Mesenchymal stem cell (in vitro differentiated cells and primary cell): Measurements from ENCODE around the gene OR8G1. TPM values are rescaled to one million over a fixed set of nuclear protein-coding genes. Genes with fewer than 3 reads are reported as not detected.

Experiments
- DNase-seq: peaks from one replicate; pipeline ENCODE4 v3.0.0-alpha.2; 2013
- H2AFZ ChIP-seq: one replicate; pipeline ENCODE4 v1.6.1; 2013; ENCODE audit warnings: low read depth, mild to moderate bottlenecking, control low read depth, inconsistent platforms, low read length, moderate library complexity
- H2AK5ac ChIP-seq: 2 replicates; pipeline ENCODE4 v1.6.1; 2013; ENCODE audit warnings: low read length, moderate library complexity, mild to moderate bottlenecking, inconsistent platforms; ENCODE audit not compliant: severe bottlenecking
- H2BK120ac ChIP-seq: one replicate; pipeline ENCODE4 v1.6.1; 2013; ENCODE audit warnings: low read depth, mild to moderate bottlenecking, inconsistent platforms, low read length, moderate library complexity
- H2BK12ac ChIP-seq, 2 experiments: one replicate each; pipeline ENCODE4 v1.6.1; 2013; ENCODE audit warnings: inconsistent platforms in 2 of 2, low read length in 2 of 2, mild to moderate bottlenecking in 2 of 2, moderate library complexity in 2 of 2, control low read depth in 1 of 2
- H2BK15ac ChIP-seq: one replicate; pipeline ENCODE4 v1.6.1; 2013; ENCODE audit warnings: mild to moderate bottlenecking, low read depth, inconsistent platforms; ENCODE audit not compliant: poor library complexity, severe bottlenecking
- H2BK5ac ChIP-seq: 2 replicates; pipeline ENCODE4 v1.6.1; 2013; ENCODE audit warnings: low read depth, mild to moderate bottlenecking, low read length, control low read depth, inconsistent platforms; ENCODE audit not compliant: poor library complexity, severe bottlenecking
- H3K14ac ChIP-seq, 2 experiments: one replicate each; pipeline ENCODE4 v1.6.1; 2013; ENCODE audit warnings: inconsistent platforms in 2 of 2, low read length in 2 of 2, control low read depth in 1 of 2, mild to moderate bottlenecking in 1 of 2, moderate library complexity in 1 of 2
- H3K18ac ChIP-seq, 2 experiments: one replicate each; pipeline ENCODE4 v1.6.1; 2013; ENCODE audit warnings: inconsistent platforms in 2 of 2, low read length in 2 of 2, control low read depth in 1 of 2, low read depth in 1 of 2, mild to moderate bottlenecking in 1 of 2
- H3K23ac ChIP-seq, 2 experiments: one replicate each; pipeline ENCODE4 v1.6.1; 2013; ENCODE audit warnings: inconsistent platforms in 2 of 2, low read length in 2 of 2, mild to moderate bottlenecking in 2 of 2, moderate library complexity in 2 of 2, control low read depth in 1 of 2
- H3K27ac ChIP-seq: 2 replicates; pipeline ENCODE4 v1.5.1; 2013; ENCODE audit warnings: mild to moderate bottlenecking, moderate library complexity, low read length, control low read depth, inconsistent platforms; ENCODE audit not compliant: poor library complexity, severe bottlenecking
- H3K27me3 ChIP-seq, 2 experiments: 2 replicates each; pipeline versions ENCODE4 v1.6.1 to v1.7.0; 2013; ENCODE audit warnings: low read length in 2 of 2, mild to moderate bottlenecking in 2 of 2, moderate library complexity in 2 of 2, control low read depth in 1 of 2, inconsistent platforms in 1 of 2; ENCODE audit not compliant: control insufficient read depth in 1 of 2, insufficient read depth in 1 of 2
- H3K36me3 ChIP-seq, 2 experiments: 2 replicates each; pipeline versions ENCODE4 v1.6.1 to v1.7.0; 2013; ENCODE audit warnings: low read length in 2 of 2, control low read depth in 1 of 2, inconsistent platforms in 1 of 2, low read depth in 1 of 2, mild to moderate bottlenecking in 1 of 2; ENCODE audit not compliant: insufficient read depth in 2 of 2, control insufficient read depth in 1 of 2
- H3K4ac ChIP-seq, 2 experiments: one replicate each; pipeline ENCODE4 v1.6.1; 2013; ENCODE audit warnings: inconsistent platforms in 2 of 2, low read length in 2 of 2, mild to moderate bottlenecking in 2 of 2, moderate library complexity in 2 of 2, control low read depth in 1 of 2, low read depth in 1 of 2
- H3K4me1 ChIP-seq: 2 replicates; pipeline ENCODE4 v1.6.1; 2013; ENCODE audit warnings: low read depth, low read length, control low read depth; ENCODE audit not compliant: control insufficient read depth, insufficient read depth
- H3K4me2 ChIP-seq: 2 replicates; pipeline ENCODE4 v1.6.1; 2013; ENCODE audit warnings: low read length, mild to moderate bottlenecking, inconsistent platforms; ENCODE audit not compliant: poor library complexity, severe bottlenecking
- H3K4me3 ChIP-seq, 2 experiments: 2 replicates each; pipeline versions ENCODE4 v1.5.1 to v1.7.0; 2013; ENCODE audit warnings: low read length in 2 of 2, mild to moderate bottlenecking in 2 of 2, control low read depth in 1 of 2, low read depth in 1 of 2; ENCODE audit not compliant: insufficient read depth in 1 of 2
- H3K79me1 ChIP-seq: replicated peaks from 2 replicates; pipeline ENCODE4 v1.6.1; 2013; ENCODE audit warnings: mild to moderate bottlenecking, control low read depth, low read length, inconsistent platforms; ENCODE audit not compliant: poor library complexity, severe bottlenecking
- H3K9ac ChIP-seq: 2 replicates; pipeline ENCODE4 v1.7.0; 2013; ENCODE audit warnings: mild to moderate bottlenecking, low read length, moderate library complexity
- H3K9me3 ChIP-seq: 2 replicates; pipeline ENCODE4 v1.7.0; 2013; ENCODE audit warnings: mild to moderate bottlenecking, low read length; ENCODE audit not compliant: control insufficient read depth
- H4K8ac ChIP-seq: one replicate; pipeline ENCODE4 v1.6.1; 2013; ENCODE audit warnings: inconsistent platforms, mild to moderate bottlenecking, low read length, moderate library complexity
- H4K91ac ChIP-seq: one replicate; pipeline ENCODE4 v1.6.1; 2013; ENCODE audit warnings: mild to moderate bottlenecking, low read length, inconsistent platforms
- WGBS: methylation state at CpG from one replicate; pipeline ENCODE4 v1.1.7; 2013; ENCODE audit warnings: mixed read lengths; 5-methylcytosine and 5-hydroxymethylcytosine counted together
- polyA plus RNA-seq, 2 experiments: library from polyadenylated mRNA; stranded (reverse); fragments of 200-250 nt; gene quantifications; one replicate each; pipeline ENCODE4 v1.2.3, GENCODE V29; 2013

Gene OR8G1, protein sequence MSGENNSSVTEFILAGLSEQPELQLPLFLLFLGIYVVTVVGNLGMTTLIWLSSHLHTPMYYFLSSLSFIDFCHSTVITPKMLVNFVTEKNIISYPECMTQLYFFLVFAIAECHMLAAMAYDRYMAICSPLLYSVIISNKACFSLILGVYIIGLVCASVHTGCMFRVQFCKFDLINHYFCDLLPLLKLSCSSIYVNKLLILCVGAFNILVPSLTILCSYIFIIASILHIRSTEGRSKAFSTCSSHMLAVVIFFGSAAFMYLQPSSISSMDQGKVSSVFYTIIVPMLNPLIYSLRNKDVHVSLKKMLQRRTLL
- polyA plus RNA-seq (2013, experiment 1 of 2): not detected
- polyA plus RNA-seq (2013, experiment 2 of 2): not detected

DNA sequence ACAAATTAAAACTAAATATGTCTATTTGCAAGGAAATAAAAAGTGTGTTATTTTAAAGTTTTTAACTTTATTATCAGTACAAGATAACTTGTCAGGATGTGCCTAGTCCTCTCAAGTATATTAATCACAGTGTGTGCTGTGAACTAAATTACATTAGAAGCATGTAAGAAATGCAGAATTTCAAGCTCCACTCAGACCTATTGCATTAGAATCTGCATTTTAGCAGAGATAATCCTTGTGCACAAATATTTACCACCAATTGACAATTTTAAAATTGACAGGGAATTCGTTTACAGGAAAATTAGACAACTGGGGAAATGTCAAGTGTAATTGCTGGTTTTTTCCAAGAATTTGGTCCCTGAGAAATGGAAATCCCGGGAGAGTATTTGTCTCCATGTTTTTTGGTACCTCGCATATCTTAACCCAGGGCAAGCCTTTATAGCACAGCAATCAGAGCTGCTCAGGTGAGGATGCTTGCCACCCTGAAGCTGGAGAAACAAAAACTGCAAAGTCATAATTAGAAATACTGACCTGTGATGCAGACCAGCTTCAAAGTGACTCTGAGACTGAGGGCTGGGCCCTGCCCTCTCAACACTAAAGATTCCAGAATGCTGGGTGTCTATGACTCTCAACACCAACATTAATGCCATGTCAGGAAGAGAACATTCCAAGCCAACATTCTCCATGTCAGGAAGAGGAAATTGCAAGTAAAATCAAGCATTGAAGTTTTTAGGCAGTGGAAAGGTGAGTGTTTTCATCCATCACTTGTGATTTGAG is at the start of gene OR8G1:
OR8G1 (plus strand) TSS at position 475 of the 777 bp plus-strand sequence. CDS start 8,581 bp downstream, outside the sequence.
- H3K27me3 ChIP-seq: no peaks in the 10 kb centered on the region
- H3K23ac ChIP-seq: no peak within 1 kb of the TSS
- H4K8ac ChIP-seq: no peak within 1 kb of the TSS
- H3K36me3 ChIP-seq: no peaks in the 10 kb centered on the region
- H3K79me1 ChIP-seq: no peaks in the 10 kb centered on the region
- H3K9ac ChIP-seq: no peak within 1 kb of the TSS
- H2AFZ ChIP-seq: no peak within 1 kb of the TSS
- H3K18ac ChIP-seq: no peak within 1 kb of the TSS
- H2BK5ac ChIP-seq: no peak within 1 kb of the TSS
- H4K91ac ChIP-seq: no peak within 1 kb of the TSS
- no peaks in the 10 kb centered on the region for H3K4me1 ChIP-seq
- H3K14ac ChIP-seq: no peak within 1 kb of the TSS
- no peak within 1 kb of the TSS for H2BK12ac ChIP-seq
- H3K9me3 ChIP-seq: no peaks in the 10 kb centered on the region
- no peak within 1 kb of the TSS for H2BK120ac ChIP-seq
- no peak within 1 kb of the TSS for H3K4ac ChIP-seq
- H2AK5ac ChIP-seq: no peak within 1 kb of the TSS
- H3K27ac ChIP-seq: no peak within 1 kb of the TSS
- no peak within 1 kb of the TSS for H3K4me2 ChIP-seq
- WGBS: 73% methylated on average over 3 of the region's 3 CpGs
- no peak for DNase-seq
- no peak within 1 kb of the TSS for H2BK15ac ChIP-seq
- no peak within 1 kb of the TSS for H3K4me3 ChIP-seq

DNA sequence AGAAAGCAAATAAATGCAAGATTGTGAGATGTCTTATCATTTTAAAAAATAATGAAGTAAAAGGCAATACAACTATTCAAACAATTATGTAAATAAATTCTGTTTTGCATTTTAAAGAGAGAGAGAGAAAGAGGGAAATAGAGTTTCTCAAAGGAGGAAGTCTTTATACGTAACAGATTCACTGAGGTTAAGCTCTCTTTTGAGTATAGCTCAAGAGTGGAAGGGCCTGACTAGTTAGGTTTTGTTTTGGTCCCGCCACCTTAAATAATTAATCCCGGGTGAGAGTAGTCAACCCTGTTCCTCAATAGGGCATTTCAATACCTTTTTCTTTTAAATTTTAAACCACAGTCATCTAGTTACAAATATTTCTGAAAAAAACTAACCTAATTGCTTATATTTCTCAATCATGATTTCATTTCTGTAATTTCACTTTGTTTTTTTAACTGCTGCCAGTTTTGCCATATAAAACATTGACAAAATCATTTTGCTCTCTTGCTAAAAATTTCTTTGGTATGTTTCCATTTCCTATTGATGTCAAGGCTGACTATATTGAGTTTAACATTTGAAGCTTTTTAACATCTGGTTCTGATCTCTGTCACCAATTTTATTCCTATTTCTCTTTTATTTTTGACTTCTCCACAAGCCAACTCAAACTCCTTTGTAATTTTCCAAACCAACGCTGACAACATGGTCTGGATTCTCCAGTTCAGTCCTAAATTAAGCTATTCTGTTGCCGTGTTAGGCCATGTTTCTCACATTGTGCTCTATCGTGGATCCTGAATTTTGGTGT is 47.5 kb upstream of the OR8G1 start:
- Histone ChIP-seq H2AFZ (no peak overlapping the region), H3K4me1 (no peaks in the 10 kb centered on the region), H3K27me3 (peaks cover under 1 to 3% of the 10 kb centered on the region in 2 experiments), H4K91ac (no peak overlapping the region), H2BK5ac (no peak overlapping the region), H3K36me3 (no peaks in the 10 kb centered on the region), H4K8ac (no peak overlapping the region), H3K18ac (no peak overlapping the region), H3K14ac (no peak overlapping the region), H2BK12ac (no peak overlapping the region), H3K27ac (no peak overlapping the region), H3K4ac (no peak overlapping the region), H2BK120ac (no peak overlapping the region), H3K79me1 (no peaks in the 10 kb centered on the region), H3K4me2 (no peak overlapping the region), H3K4me3 (no peak overlapping the region), H3K9me3 (no peaks in the 10 kb centered on the region), H2BK15ac (no peak overlapping the region), H3K9ac (peak overlapping the region; percentile 81), H3K23ac (no peak overlapping the region), H2AK5ac (no peak overlapping the region)
- WGBS: 83% methylated on average over 6 of the region's 6 CpGs
- DNase-seq: no peak

DNA sequence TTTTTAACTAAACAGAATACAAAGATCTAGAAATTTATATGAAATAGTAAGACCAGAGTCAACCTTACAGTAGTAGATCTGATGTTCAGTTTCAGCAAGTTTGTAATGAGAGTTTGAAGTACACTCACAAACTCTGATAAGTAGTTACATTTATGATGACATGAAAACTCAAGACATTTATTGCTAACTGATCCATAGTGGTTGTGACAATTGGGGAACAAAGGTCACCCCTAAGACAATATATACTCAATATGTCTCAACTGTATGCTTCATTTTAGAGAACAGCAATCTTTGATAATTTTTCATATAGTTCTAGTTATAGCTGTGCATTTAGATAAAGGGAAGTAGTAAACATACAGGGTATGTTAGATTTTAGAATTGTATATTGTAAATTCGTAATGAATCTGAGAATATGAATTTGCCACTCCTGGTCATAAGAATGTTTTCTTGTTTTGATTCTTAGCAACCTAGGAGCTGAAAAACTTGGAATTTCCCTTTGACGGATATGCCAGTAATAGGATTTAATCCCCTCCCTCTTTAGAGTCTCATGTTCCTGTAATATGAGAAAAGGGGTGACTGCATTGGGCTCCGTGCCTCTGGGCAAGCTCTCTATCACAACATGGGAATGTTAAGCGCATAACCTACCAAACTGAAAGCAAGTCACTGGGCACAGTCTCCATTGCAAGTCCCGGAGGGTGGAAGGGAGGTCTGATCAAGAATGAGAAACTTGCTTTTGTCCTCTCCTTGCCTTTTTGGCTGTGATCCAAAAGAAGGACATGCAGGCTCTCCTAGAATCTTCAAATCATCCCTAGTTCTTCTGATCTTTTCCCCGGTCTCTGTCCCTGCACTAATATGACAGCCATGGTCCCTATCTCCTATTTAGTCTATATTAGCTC is 46.4 kb upstream of the OR8G1 start:
- Histone ChIP-seq H2AFZ (no peak overlapping the region), H3K36me3 (no peaks in the 10 kb centered on the region), H3K27ac (no peak overlapping the region), H3K23ac (no peak overlapping the region), H3K4me3 (peak overlapping the region in 1 of 2 experiments; percentile 60), H2BK15ac (no peak overlapping the region), H3K9me3 (no peaks in the 10 kb centered on the region), H3K4me2 (no peak overlapping the region), H4K91ac (no peak overlapping the region), H2BK5ac (no peak overlapping the region), H2BK120ac (no peak overlapping the region), H3K27me3 (peaks cover 0 to 3% of the 10 kb centered on the region in 2 experiments), H3K4me1 (no peaks in the 10 kb centered on the region), H3K4ac (no peak overlapping the region), H3K79me1 (no peaks in the 10 kb centered on the region), H3K9ac (peak overlapping the region; percentile 81), H2AK5ac (no peak overlapping the region), H3K18ac (no peak overlapping the region), H3K14ac (no peak overlapping the region), H4K8ac (no peak overlapping the region), H2BK12ac (no peak overlapping the region)
- no peak for DNase-seq
- 96% methylated on average over 5 of the region's 6 CpGs for WGBS
